Endothelial cell (in vitro differentiated cells): Measurements from ENCODE around the gene GRM4. TPM values are rescaled to one million over a fixed set of nuclear protein-coding genes. Genes with fewer than 3 reads are reported as not detected.

ENCODE experiments used
- DNase-seq: peaks from one replicate; pipeline ENCODE4 v3.0.0; 2021; ENCODE audit warnings: low spot score
- H3K27ac Mint-ChIP-seq: one replicate; pipeline ENCODE4 v1.8.0; 2021; ENCODE audit warnings: mixed read lengths, inconsistent platforms; ENCODE audit not compliant: unreplicated experiment
- H3K27me3 Mint-ChIP-seq: one replicate; pipeline ENCODE4 v1.8.0; 2021; ENCODE audit warnings: mild to moderate bottlenecking, moderate library complexity, mixed read lengths, inconsistent platforms; ENCODE audit not compliant: unreplicated experiment
- H3K36me3 Mint-ChIP-seq: one replicate; pipeline ENCODE4 v1.8.0; 2021; ENCODE audit warnings: mild to moderate bottlenecking, low read depth, mixed read lengths, inconsistent platforms; ENCODE audit not compliant: unreplicated experiment
- H3K4me1 Mint-ChIP-seq: one replicate; pipeline ENCODE4 v1.8.0; 2021; ENCODE audit warnings: mild to moderate bottlenecking, mixed read lengths, inconsistent platforms; ENCODE audit not compliant: unreplicated experiment
- H3K4me3 Mint-ChIP-seq: one replicate; pipeline ENCODE4 v1.8.0; 2021; ENCODE audit warnings: mild to moderate bottlenecking, mixed read lengths, inconsistent platforms; ENCODE audit not compliant: unreplicated experiment
- H3K9me3 Mint-ChIP-seq: one replicate; pipeline ENCODE4 v1.8.0; 2021; ENCODE audit warnings: mixed read lengths, inconsistent platforms; ENCODE audit not compliant: unreplicated experiment
- CTCF ChIP-seq: fragments of 200-600 bp; sonication (generic); IDR thresholded peaks from one replicate; pipeline ENCODE4 v1.5.0; 2021; ENCODE audit warnings: antibody characterized with exemption; ENCODE audit not compliant: unreplicated experiment
- total RNA-seq: library from RNA; stranded (reverse); fragmentation: NEBNext Ultra II Directional; extraction: Animal tissue kit (Norgen Biotek cat#: 25700); gene quantifications from one replicate; pipeline ENCODE4 v1.2.1, GENCODE V29; 2021; ENCODE audit not compliant: unreplicated experiment

Gene GRM4
- total RNA-seq, 1 donor from 2014 or later = 2.6 TPM

GRCh38 chr6:34066218-34066571, 79.7 kb downstream of the GRM4 start:
- no peaks in the 10 kb centered on the region for H3K9me3 Mint-ChIP-seq
- DNase-seq = no peak
- no peaks in the 10 kb centered on the region for H3K36me3 Mint-ChIP-seq
- no peak overlapping the region for H3K4me3 Mint-ChIP-seq
- TF ChIP-seq CTCF = no peak
- peaks cover 4% of the 10 kb centered on the region for H3K4me1 Mint-ChIP-seq
- peaks cover 3% of the 10 kb centered on the region for H3K27me3 Mint-ChIP-seq
- no peak overlapping the region for H3K27ac Mint-ChIP-seq

GRCh38 chr6:34065466-34066217, 80.2 kb downstream of the GRM4 start:
- H3K27ac Mint-ChIP-seq = peak overlapping the region; percentile 31
- H3K27me3 Mint-ChIP-seq = peaks cover 3% of the 10 kb centered on the region
- H3K36me3 Mint-ChIP-seq = no peaks in the 10 kb centered on the region
- H3K4me1 Mint-ChIP-seq = peaks cover 4% of the 10 kb centered on the region
- TF ChIP-seq CTCF = no peak
- H3K9me3 Mint-ChIP-seq = no peaks in the 10 kb centered on the region
- DNase-seq = no peak
- no peak overlapping the region for H3K4me3 Mint-ChIP-seq

GRCh38 chr6:34064675-34065074, 81.2 kb downstream of the GRM4 start:
- H3K27me3 Mint-ChIP-seq = peaks cover 3% of the 10 kb centered on the region
- H3K9me3 Mint-ChIP-seq = no peaks in the 10 kb centered on the region
- no peak for TF ChIP-seq CTCF
- H3K4me1 Mint-ChIP-seq = peaks cover 4% of the 10 kb centered on the region
- no peaks in the 10 kb centered on the region for H3K36me3 Mint-ChIP-seq
- DNase-seq = no peak
- H3K27ac Mint-ChIP-seq = no peak overlapping the region
- no peak overlapping the region for H3K4me3 Mint-ChIP-seq

- Mint-ChIP-seq H3K4me1 (peaks cover 8% of the 10 kb centered on the region), H3K27ac (no peak overlapping the region), H3K4me3 (no peak overlapping the region), H3K36me3 (no peaks in the 10 kb centered on the region), H3K9me3 (no peaks in the 10 kb centered on the region), H3K27me3 (peaks cover 5% of the 10 kb centered on the region)
- TF ChIP-seq CTCF = no peak
- no peak for DNase-seq
These were observed 82.2 kb downstream of the GRM4 start for GRCh38 chr6:34063651-34064050.

- H3K36me3 Mint-ChIP-seq = no peaks in the 10 kb centered on the region
- peaks cover 5% of the 10 kb centered on the region for H3K27me3 Mint-ChIP-seq
- peaks cover 11% of the 10 kb centered on the region for H3K4me1 Mint-ChIP-seq
- no peak for DNase-seq
- no peaks in the 10 kb centered on the region for H3K9me3 Mint-ChIP-seq
- no peak overlapping the region for H3K4me3 Mint-ChIP-seq
- peak; percentile 66 for TF ChIP-seq CTCF
- no peak overlapping the region for H3K27ac Mint-ChIP-seq
These were observed 83.1 kb downstream of the GRM4 start for GRCh38 chr6:34062815-34063214.
